ENCODE data around the gene RABGGTA. TPM values are rescaled to one million over a fixed set of nuclear protein-coding genes. Genes with fewer than 3 reads are reported as not detected.
A peak's percentile ranks its signal among the peaks of the same experiment; 100 is the strongest.

Gene RABGGTA
- total and polyA plus RNA-seq, 9 of the 15 experiments (the other 6 are each of a cell fraction or from before 2014, with no cell fraction given): 4.5 to 24.2 (median 15.5) TPM

- no peak for TF ChIP-seq ASH1L (IDR thresholded peaks at IDR 0.05; ENCODE audit: borderline replicate concordance, low read depth, partially characterized antibody)
- no peak for TF ChIP-seq E2F5 (CRISPR knock-in tag; IDR thresholded peaks at IDR 0.05)
- TF ChIP-seq SIX5 (IDR thresholded peaks at IDR 0.05; ENCODE audit: borderline replicate concordance in 1 of 2, insufficient read depth in 1 of 2, low read depth in 1 of 2, low read length in 2 of 2): peak; percentile 19 to 24; a peak in 1 of 4 replicates
- no peak for TF ChIP-seq FOXA3 (CRISPR knock-in tag; conservative IDR thresholded peaks at IDR 0.05 in 1 of 2, IDR thresholded peaks at IDR 0.05 in 1 of 2)
- no peak for TF ChIP-seq ADNP (tag; IDR thresholded peaks at IDR 0.05)
- no peak for TF ChIP-seq DNMT1 (IDR thresholded peaks at IDR 0.05)
- TF ChIP-seq SMARCA5 (IDR thresholded peaks at IDR 0.05): no peak
- TF ChIP-seq ZNF75A (CRISPR knock-in tag; IDR thresholded peaks at IDR 0.05): no peak
- no peak for TF ChIP-seq TAF7 (tag; IDR thresholded peaks at IDR 0.05)
- TF ChIP-seq ZSCAN29 (IDR thresholded peaks at IDR 0.05): no peak
- no peak for TF ChIP-seq SMARCC2 (IDR thresholded peaks at IDR 0.05; ENCODE audit: low read depth)
- TF ChIP-seq ZBTB7A (IDR thresholded peaks at IDR 0.05; ENCODE audit: borderline replicate concordance, control insufficient read depth, low read depth, low read length): no peak
- peak; percentile 95 for TF ChIP-seq C11orf30 (IDR thresholded peaks at IDR 0.05; ENCODE audit: low read depth)
- no peak for TF ChIP-seq HMGXB4 (CRISPR knock-in tag; IDR thresholded peaks at IDR 0.05)
- no peak for TF ChIP-seq ZNF24 (IDR thresholded peaks at IDR 0.05)
- TF ChIP-seq BRF1 (IDR thresholded peaks at IDR 0.05; ENCODE audit: borderline replicate concordance, extremely low read depth, insufficient read length): no peak
- TF ChIP-seq CBFA2T3 (IDR thresholded peaks at IDR 0.05): no peak
- TF ChIP-seq SAP30 (IDR thresholded peaks at IDR 0.05; ENCODE audit: borderline replicate concordance, insufficient read depth, low read depth, low read length, poor library complexity, severe bottlenecking): peak; percentile 39
- TF ChIP-seq UBTF (IDR thresholded peaks at IDR 0.05; ENCODE audit: borderline replicate concordance in 1 of 2, low read depth in 2 of 2, low read length in 2 of 2): no peak
- TF ChIP-seq NELFE (IDR thresholded peaks at IDR 0.05; ENCODE audit: insufficient read depth, insufficient read length): no peak
- peak; percentile 73 for TF ChIP-seq JUND (IDR thresholded peaks at IDR 0.05; ENCODE audit: borderline replicate concordance, low read depth, low read length)
- TF ChIP-seq JUND (tag; IDR thresholded peaks at IDR 0.05; ENCODE audit: borderline replicate concordance, low read depth, low read length): no peak; the same call in 2 of the 3 replicates
- TF ChIP-seq MCM2 (IDR thresholded peaks at IDR 0.05; ENCODE audit: low read depth): no peak
Measured at GRCh38 chr14:24299255-24300191, 28.1 kb upstream of the RABGGTA start, which contains the start of the genes DHRS1 and NOP9 (continued).

Data from K562 (cell line).